Calu3 (cell line): ENCODE data around the gene RGS3. TPM values are rescaled to one million over a fixed set of nuclear protein-coding genes. Genes with fewer than 3 reads are reported as not detected.

Experiments
- BruUV-seq: library from RNA; stranded (reverse); fragments of 400-500 nt; replicated peaks from 2 replicates; lab custom pipeline; 2021; lab: Mats Ljungman, UMichigan
- CTCF ChIA-PET: fragments of 300-600 bp; sonication (Branson Sonifier 250); formaldehyde crosslinking; loops from one replicate; lab custom pipeline; 2022; ENCODE audit warnings: antibody characterized with exemption; lab: Charles Lee
- DNase-seq: peaks from one replicate; pipeline ENCODE4 v3.0.0; 2022
- H3K27ac Mint-ChIP-seq: one replicate; pipeline ENCODE4 v1.8.0; 2022; ENCODE audit warnings: mixed read lengths; ENCODE audit not compliant: unreplicated experiment
- H3K27me3 Mint-ChIP-seq: one replicate; pipeline ENCODE4 v1.8.0; 2022; ENCODE audit warnings: mixed read lengths; ENCODE audit not compliant: unreplicated experiment
- H3K36me3 Mint-ChIP-seq: one replicate; pipeline ENCODE4 v1.8.0; 2022; ENCODE audit warnings: mild to moderate bottlenecking, moderate library complexity, mixed read lengths; ENCODE audit not compliant: insufficient read depth, unreplicated experiment
- H3K4me1 Mint-ChIP-seq: one replicate; pipeline ENCODE4 v1.8.0; 2022; ENCODE audit warnings: mild to moderate bottlenecking, low read depth, mixed read lengths; ENCODE audit not compliant: unreplicated experiment
- H3K4me3 Mint-ChIP-seq: one replicate; pipeline ENCODE4 v1.8.0; 2022; ENCODE audit warnings: mild to moderate bottlenecking, low read depth, moderate library complexity, mixed read lengths; ENCODE audit not compliant: unreplicated experiment
- H3K9me3 Mint-ChIP-seq: one replicate; pipeline ENCODE4 v1.8.0; 2022; ENCODE audit warnings: low read depth, mixed read lengths; ENCODE audit not compliant: unreplicated experiment
- intact Hi-C: fragments of 100-400 bp; cut with micrococcal nuclease; formaldehyde crosslinking; loops from one replicate; pipeline ENCODE4 v1.10.0; 2022; ENCODE audit not compliant: unreplicated experiment
- total RNA-seq: library from RNA; stranded (reverse); gene quantifications from 2 replicates; pipeline ENCODE4 v1.2.3, GENCODE V29; 2022
- TF ChIP-seq, protein P1 (sequence below): fragments of 200-600 bp; IDR thresholded peaks from one replicate; pipeline ENCODE4 v1.8.0; 2022; ENCODE audit warnings: antibody characterized with exemption; ENCODE audit not compliant: unreplicated experiment

Gene RGS3
- total RNA-seq, 1 experiment from 2014 or later: 61.8 TPM

DNA sequence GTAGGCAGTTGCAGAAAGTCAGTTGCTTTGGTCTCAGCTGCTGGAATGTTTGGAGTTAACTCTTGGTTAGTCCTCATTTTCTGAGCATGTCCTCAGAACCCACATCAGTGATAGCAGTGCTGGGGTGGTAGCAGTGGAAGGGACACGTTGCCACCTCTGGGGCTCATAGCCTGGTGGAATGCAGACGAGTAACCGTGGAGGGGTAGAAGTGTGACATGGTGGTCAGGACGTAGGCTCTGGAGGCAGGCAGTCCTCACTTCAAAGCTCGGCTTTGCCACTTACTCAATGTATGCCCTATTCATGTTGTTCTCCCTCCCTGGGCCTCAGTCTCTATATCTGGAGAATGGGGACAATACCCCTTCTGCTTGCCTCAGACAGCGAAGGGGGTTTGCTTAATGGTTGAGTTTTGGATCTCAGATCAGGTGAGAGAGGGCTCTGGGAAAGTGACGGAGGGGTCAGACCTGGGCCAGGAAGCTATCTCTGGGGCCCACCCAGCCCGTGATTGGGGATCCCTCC lies 62.8 kb downstream of the RGS3 start:
- Mint-ChIP-seq H3K27me3 (no peaks in the 10 kb centered on the region), H3K27ac (no peak overlapping the region), H3K9me3 (no peaks in the 10 kb centered on the region), H3K4me3 (no peak overlapping the region), H3K4me1 (no peaks in the 10 kb centered on the region), H3K36me3 (peaks cover under 1% of the 10 kb centered on the region)
- BruUV-seq: no TSS peak
- DNase-seq: no peak
- CTCF ChIA-PET: no interaction called here
- TF ChIP-seq, protein P1, sequence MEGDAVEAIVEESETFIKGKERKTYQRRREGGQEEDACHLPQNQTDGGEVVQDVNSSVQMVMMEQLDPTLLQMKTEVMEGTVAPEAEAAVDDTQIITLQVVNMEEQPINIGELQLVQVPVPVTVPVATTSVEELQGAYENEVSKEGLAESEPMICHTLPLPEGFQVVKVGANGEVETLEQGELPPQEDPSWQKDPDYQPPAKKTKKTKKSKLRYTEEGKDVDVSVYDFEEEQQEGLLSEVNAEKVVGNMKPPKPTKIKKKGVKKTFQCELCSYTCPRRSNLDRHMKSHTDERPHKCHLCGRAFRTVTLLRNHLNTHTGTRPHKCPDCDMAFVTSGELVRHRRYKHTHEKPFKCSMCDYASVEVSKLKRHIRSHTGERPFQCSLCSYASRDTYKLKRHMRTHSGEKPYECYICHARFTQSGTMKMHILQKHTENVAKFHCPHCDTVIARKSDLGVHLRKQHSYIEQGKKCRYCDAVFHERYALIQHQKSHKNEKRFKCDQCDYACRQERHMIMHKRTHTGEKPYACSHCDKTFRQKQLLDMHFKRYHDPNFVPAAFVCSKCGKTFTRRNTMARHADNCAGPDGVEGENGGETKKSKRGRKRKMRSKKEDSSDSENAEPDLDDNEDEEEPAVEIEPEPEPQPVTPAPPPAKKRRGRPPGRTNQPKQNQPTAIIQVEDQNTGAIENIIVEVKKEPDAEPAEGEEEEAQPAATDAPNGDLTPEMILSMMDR: no peak
- intact Hi-C loops: no loop called here

DNA sequence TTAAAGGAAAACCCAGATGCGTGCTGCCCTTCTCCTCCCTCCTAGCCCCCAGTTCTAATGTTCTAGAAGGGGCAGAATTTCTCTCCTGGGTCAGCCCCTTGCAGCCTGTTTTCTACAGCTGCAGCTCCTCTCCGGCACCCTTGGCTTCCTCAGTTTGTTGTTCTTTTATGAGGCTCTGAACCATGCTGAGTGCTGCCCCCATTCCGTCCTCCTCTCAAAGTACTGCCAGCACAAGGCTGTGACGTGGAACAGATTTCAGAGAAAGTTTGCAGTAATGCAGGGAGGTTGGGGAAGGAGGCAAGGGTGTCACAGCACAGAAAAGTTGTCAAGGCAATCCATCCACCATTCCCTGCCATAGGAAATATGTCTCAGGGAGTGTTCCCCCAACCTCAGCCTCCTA lies 63.3 kb downstream of the RGS3 start:
- intact Hi-C loops: no loop called here
- TF ChIP-seq, protein P1: no peak
- H3K27me3 Mint-ChIP-seq: no peaks in the 10 kb centered on the region
- DNase-seq: no peak
- no peaks in the 10 kb centered on the region for H3K4me1 Mint-ChIP-seq
- CTCF ChIA-PET: no interaction called here
- H3K36me3 Mint-ChIP-seq: peaks cover 6% of the 10 kb centered on the region
- H3K9me3 Mint-ChIP-seq: no peaks in the 10 kb centered on the region
- H3K4me3 Mint-ChIP-seq: no peak overlapping the region
- H3K27ac Mint-ChIP-seq: peak overlapping the region; percentile 52
- no TSS peak for BruUV-seq

DNA sequence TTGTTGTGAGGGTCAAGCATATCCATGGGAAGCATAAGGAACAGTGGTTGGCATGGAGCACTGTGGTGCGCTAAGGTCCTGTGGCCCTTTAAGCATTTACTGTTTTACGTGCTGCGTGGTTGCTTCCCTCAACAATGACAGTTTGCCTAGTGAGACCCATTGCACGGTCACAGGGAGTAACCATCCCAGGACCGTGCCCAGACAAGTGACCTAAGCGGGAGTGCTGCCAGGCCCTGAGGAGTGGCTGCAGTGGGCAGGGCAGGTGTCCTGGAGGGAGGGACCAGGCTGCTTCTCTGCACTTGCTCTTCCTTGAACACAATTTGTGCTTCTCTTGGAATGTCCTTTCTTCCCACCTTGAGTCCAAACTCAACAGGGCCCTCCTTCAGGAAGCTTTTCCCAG lies 64.6 kb downstream of the RGS3 start:
- intact Hi-C loops: no loop called here
- Mint-ChIP-seq H3K4me3 (no peak overlapping the region), H3K4me1 (no peaks in the 10 kb centered on the region), H3K27ac (no peak overlapping the region), H3K9me3 (no peaks in the 10 kb centered on the region), H3K36me3 (peaks cover 8% of the 10 kb centered on the region), H3K27me3 (no peaks in the 10 kb centered on the region)
- no peak for DNase-seq
- no TSS peak for BruUV-seq
- CTCF ChIA-PET: no interaction called here
- TF ChIP-seq, protein P1: no peak

DNA sequence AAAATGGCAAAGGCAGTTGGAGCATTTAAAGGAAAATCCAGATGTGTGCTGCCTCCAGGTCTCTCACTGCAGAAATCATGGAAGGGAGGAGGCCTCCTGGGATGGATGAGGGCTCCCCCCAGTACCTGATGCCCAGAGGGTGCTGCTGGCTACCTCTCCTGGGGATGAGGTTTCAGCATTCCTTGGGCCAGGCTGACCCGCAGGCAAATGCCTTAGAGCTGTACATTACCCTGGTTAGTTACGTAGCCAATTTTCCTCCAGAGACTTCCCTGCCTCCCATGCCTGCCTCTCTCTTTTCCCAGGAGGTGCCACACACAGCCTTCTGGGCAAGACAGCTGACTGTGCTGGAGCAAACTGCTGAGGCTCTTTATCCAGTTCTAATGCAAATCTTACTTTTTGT lies 65.3 kb downstream of the RGS3 start:
- no peak for DNase-seq
- Mint-ChIP-seq H3K4me1 (no peaks in the 10 kb centered on the region), H3K27me3 (no peaks in the 10 kb centered on the region), H3K4me3 (no peak overlapping the region), H3K36me3 (peaks cover 8% of the 10 kb centered on the region), H3K27ac (no peak overlapping the region), H3K9me3 (no peaks in the 10 kb centered on the region)
- TF ChIP-seq, protein P1: no peak
- no TSS peak for BruUV-seq
- CTCF ChIA-PET: no interaction called here
- intact Hi-C loops: no loop called here
